Ureter (tissue), 1 donor: ENCODE measurements around the gene HSD17B12. TPM values are rescaled to one million over a fixed set of nuclear protein-coding genes. Genes with fewer than 3 reads are reported as not detected.
"Not testable (repeated sequence)": the region's sequence is repeated elsewhere in the genome, so short reads cannot be mapped to it uniquely, and the experiment has no call there.

ENCODE experiments used
- DNase-seq: peaks from one replicate; pipeline ENCODE4 v3.0.0-alpha.2; 2020; ENCODE audit warnings: low spot score
- total RNA-seq: library from RNA; stranded (reverse); gene quantifications from one replicate; pipeline ENCODE4 v1.2.4, GENCODE V29; 2023
- donor health status: DM: yes; HTN: yes; CAD: no.

Gene HSD17B12
- total RNA-seq, result 102 TPM

- DNase-seq, result peak; percentile 99
These were observed at the start of gene HSD17B12 for GRCh38 chr11:43680521-43681400. Gene HSD17B12 (plus strand): TSS chr11:43680738. CDS start chr11:43680828, 90 bp downstream.

GRCh38 chr11:43631732-43632131, 48.8 kb upstream of the HSD17B12 start:
- DNase-seq, result no peak

GRCh38 chr11:43632181-43632580, 48.4 kb upstream of the HSD17B12 start:
- no peak for DNase-seq

- DNase-seq, result no peak
These were observed 41.8 kb upstream of the HSD17B12 start for GRCh38 chr11:43638717-43639116.

- DNase-seq, result no peak
These were observed 41.3 kb upstream of the HSD17B12 start for GRCh38 chr11:43639224-43639623.

GRCh38 chr11:43639920-43640319, 40.6 kb upstream of the HSD17B12 start:
- DNase-seq, result no peak

GRCh38 chr11:43643898-43644620, 36.5 kb upstream of the HSD17B12 start:
- peak; percentile 85 for DNase-seq

- DNase-seq, result no peak
These were observed 35.8 kb upstream of the HSD17B12 start for GRCh38 chr11:43644621-43645299.

GRCh38 chr11:43646767-43647166, 33.8 kb upstream of the HSD17B12 start:
- no peak for DNase-seq

GRCh38 chr11:43648888-43649287, 31.6 kb upstream of the HSD17B12 start:
- no peak for DNase-seq

GRCh38 chr11:43649501-43649900, 31.0 kb upstream of the HSD17B12 start:
- no peak for DNase-seq

GRCh38 chr11:43649921-43650320, 30.6 kb upstream of the HSD17B12 start:
- DNase-seq, result no peak

- not testable (repeated sequence) for DNase-seq
These were observed 17.5 kb upstream of the HSD17B12 start for GRCh38 chr11:43663018-43663417.

GRCh38 chr11:43664295-43664694, 16.2 kb upstream of the HSD17B12 start:
- DNase-seq, result no peak

- not testable (repeated sequence) for DNase-seq
These were observed 9.3 kb upstream of the HSD17B12 start for GRCh38 chr11:43671284-43671683.

GRCh38 chr11:43674560-43674959, 6.0 kb upstream of the HSD17B12 start:
- DNase-seq, result no peak

- no peak for DNase-seq
These were observed 3.6 kb upstream of the HSD17B12 start for GRCh38 chr11:43676933-43677332.

- no peak for DNase-seq
These were observed 934 bp downstream of the HSD17B12 start for GRCh38 chr11:43681401-43681942.

- DNase-seq, result not testable (repeated sequence)
These were observed 1.5 kb downstream of the HSD17B12 start for GRCh38 chr11:43682081-43682480.

GRCh38 chr11:43685440-43685839, 4.9 kb downstream of the HSD17B12 start:
- no peak for DNase-seq

- no peak for DNase-seq
These were observed 5.7 kb downstream of the HSD17B12 start for GRCh38 chr11:43686207-43686606.
